CD4-positive, alpha-beta T cell (primary cell): ENCODE measurements around the gene TRH. TPM values are rescaled to one million over a fixed set of nuclear protein-coding genes. Genes with fewer than 3 reads are reported as not detected.

Source experiments
- ATAC-seq: fragments of 200-7000 bp; cut with Tn5 transposase; one replicate; pipeline ENCODE4 v1.10.0; 2022; ENCODE audit warnings: mild to moderate bottlenecking; ENCODE audit not compliant: poor library complexity
- CTCF ChIA-PET: fragments of 350-600 bp; sonication (Branson Sonifier 250); formaldehyde crosslinking; loops from one replicate; lab custom pipeline; 2021; ENCODE audit warnings: antibody characterized with exemption, inconsistent platforms; lab: Charles Lee
- POLR2A ChIA-PET: fragments of 350-600 bp; sonication (Branson Sonifier 250); formaldehyde crosslinking; loops from one replicate; lab custom pipeline; 2021; ENCODE audit warnings: antibody characterized with exemption, inconsistent platforms; lab: Charles Lee
- DNase-seq, 14 experiments: peaks; one replicate each; pipeline ENCODE4 v3.0.0-alpha.2; 2013 to 2020; ENCODE audit warnings: mixed read lengths in 2 of 14
- H3K27ac ChIP-seq, 2 donors: one replicate each; pipeline versions ENCODE4 v1.5.1 to v1.7.0; 2013; ENCODE audit warnings: low read length in 2 of 2, low read depth in 1 of 2, mild to moderate bottlenecking in 1 of 2
- H3K27me3 ChIP-seq, 2 experiments: 1 replicate in 1 of 2; 2 replicates in 1 of 2; pipeline versions ENCODE4 v1.6.1 to v1.7.0; 2013; ENCODE audit warnings: low read length in 2 of 2, control low read depth in 1 of 2, mild to moderate bottlenecking in 1 of 2, moderate library complexity in 1 of 2; ENCODE audit not compliant: insufficient read depth in 2 of 2, control insufficient read depth in 1 of 2
- H3K36me3 ChIP-seq: one replicate; pipeline ENCODE4 v1.6.1; 2013; ENCODE audit warnings: low read length, control low read depth; ENCODE audit not compliant: insufficient read depth
- H3K4me1 ChIP-seq: one replicate; pipeline ENCODE4 v1.6.1; 2013; ENCODE audit warnings: low read length, control low read depth; ENCODE audit not compliant: insufficient read depth
- H3K4me3 ChIP-seq: one replicate; pipeline ENCODE4 v1.5.1; 2013; ENCODE audit warnings: mild to moderate bottlenecking, low read length, moderate library complexity
- H3K9me3 ChIP-seq, 2 experiments: 1 replicate in 1 of 2; 2 replicates in 1 of 2; pipeline versions ENCODE4 v1.6.1 to v1.7.0; 2013; ENCODE audit warnings: low read length in 2 of 2, mild to moderate bottlenecking in 2 of 2, control low read depth in 1 of 2, moderate library complexity in 1 of 2; ENCODE audit not compliant: control insufficient read depth in 1 of 2, insufficient read depth in 1 of 2
- H3K27ac Mint-ChIP-seq: one replicate; pipeline ENCODE4 v1.8.0; 2020; ENCODE audit warnings: mixed read lengths
- H3K27me3 Mint-ChIP-seq: one replicate; pipeline ENCODE4 v1.8.0; 2021; ENCODE audit warnings: mixed read lengths
- H3K36me3 Mint-ChIP-seq: one replicate; pipeline ENCODE4 v1.8.0; 2021; ENCODE audit warnings: low read depth, mixed read lengths
- H3K4me1 Mint-ChIP-seq: one replicate; pipeline ENCODE4 v1.8.0; 2021; ENCODE audit warnings: low read depth, mixed read lengths
- H3K4me3 Mint-ChIP-seq: one replicate; pipeline ENCODE4 v1.8.0; 2020; ENCODE audit warnings: mild to moderate bottlenecking, mixed read lengths
- H3K9me3 Mint-ChIP-seq: one replicate; pipeline ENCODE4 v1.8.0; 2020; ENCODE audit warnings: mixed read lengths
- CTCF ChIP-seq: fragments of 200-600 bp; IDR thresholded peaks from one replicate; pipeline ENCODE4 v1.8.0; 2022; ENCODE audit warnings: antibody characterized with exemption, mild to moderate bottlenecking
- intact Hi-C, 2 experiments: fragments of 100-400 bp; cut with DNase I in 1 of 2; cut with micrococcal nuclease in 1 of 2; formaldehyde crosslinking; loops; one replicate each; pipeline versions ENCODE4 v1.15.1 to v1.9.0; 2023 to 2025; cut with DNase I, micrococcal nuclease
- total RNA-seq, 174 experiments: library from RNA in 2 of 174; stranded (reverse) in 2 of 174; gene quantifications; one replicate each; pipeline ENCODE4 v1.2.3 and lab custom pipeline; 2021 to 2026

TRH gene
- total RNA-seq, 2 experiments from 2014 or later: not detected

- H3K27me3 Mint-ChIP-seq: peaks cover 80% of the 10 kb centered on the region
- CTCF ChIA-PET: no interaction called here
- Histone ChIP-seq H3K27ac (no peak overlapping the region), H3K4me1 (peaks cover 17% of the 10 kb centered on the region), H3K9me3 (peaks cover 0 to 13% of the 10 kb centered on the region in 2 experiments), H3K27me3 (peaks cover 50 to 53% of the 10 kb centered on the region in 2 experiments), H3K4me3 (peak overlapping the region; percentile 24), H3K36me3 (no peaks in the 10 kb centered on the region)
- peak overlapping the region; percentile 56 for H3K4me3 Mint-ChIP-seq
- H3K9me3 Mint-ChIP-seq: no peaks in the 10 kb centered on the region
- ATAC-seq (peak; percentile 39), DNase-seq (peak in 6 of 14 experiments; percentile 4 to 48 (median 9))
- intact Hi-C loops: no loop called here
- H3K36me3 Mint-ChIP-seq: no peaks in the 10 kb centered on the region
- H3K4me1 Mint-ChIP-seq: peaks cover 9% of the 10 kb centered on the region
- H3K27ac Mint-ChIP-seq: no peak overlapping the region
- POLR2A ChIA-PET: no interaction called here
- TF ChIP-seq CTCF: no peak
These were observed 549 bp downstream of the TRH start for GRCh38 chr3:129974833-129975704.

- TF ChIP-seq CTCF: no peak
- H3K4me1 Mint-ChIP-seq: peaks cover 9% of the 10 kb centered on the region
- CTCF ChIA-PET: no interaction called here
- ATAC-seq (no peak), DNase-seq (no peak)
- H3K36me3 Mint-ChIP-seq: no peaks in the 10 kb centered on the region
- peaks cover 83% of the 10 kb centered on the region for H3K27me3 Mint-ChIP-seq
- POLR2A ChIA-PET: no interaction called here
- no peaks in the 10 kb centered on the region for H3K9me3 Mint-ChIP-seq
- peak overlapping the region; percentile 17 for H3K4me3 ChIP-seq
- H3K4me3 Mint-ChIP-seq: peak overlapping the region; percentile 30
- H3K9me3 ChIP-seq: peaks cover 0 to 13% of the 10 kb centered on the region in 2 experiments
- intact Hi-C loops: no loop called here
- peaks cover 17% of the 10 kb centered on the region for H3K4me1 ChIP-seq
- no peak overlapping the region for H3K27ac ChIP-seq
- H3K27me3 ChIP-seq: peaks cover 50 to 53% of the 10 kb centered on the region in 2 experiments
- H3K27ac Mint-ChIP-seq: no peak overlapping the region
- no peaks in the 10 kb centered on the region for H3K36me3 ChIP-seq
These were observed 1.2 kb downstream of the TRH start for GRCh38 chr3:129975705-129976048.

- Mint-ChIP-seq H3K27ac (no peak overlapping the region), H3K27me3 (peaks cover 83% of the 10 kb centered on the region), H3K4me1 (peaks cover 9% of the 10 kb centered on the region), H3K4me3 (peak overlapping the region; percentile 30), H3K36me3 (no peaks in the 10 kb centered on the region), H3K9me3 (no peaks in the 10 kb centered on the region)
- peaks cover 50 to 53% of the 10 kb centered on the region in 2 experiments for H3K27me3 ChIP-seq
- intact Hi-C loops: no loop called here
- H3K9me3 ChIP-seq: peaks cover 0 to 13% of the 10 kb centered on the region in 2 experiments
- peaks cover 17% of the 10 kb centered on the region for H3K4me1 ChIP-seq
- H3K27ac ChIP-seq: no peak overlapping the region
- DNase-seq (no peak), ATAC-seq (no peak)
- no peaks in the 10 kb centered on the region for H3K36me3 ChIP-seq
- TF ChIP-seq CTCF: no peak
- H3K4me3 ChIP-seq: no peak overlapping the region
- ChIA-PET POLR2A (no interaction called here), CTCF (no interaction called here)
These were observed 1.8 kb downstream of the TRH start for GRCh38 chr3:129976286-129976685.
